ENCODE data around the gene THBS4.
"Not testable (repeated sequence)": the region's sequence is repeated elsewhere in the genome, so short reads cannot be mapped to it uniquely, and the experiment has no call there.

The THBS4 gene

DNA sequence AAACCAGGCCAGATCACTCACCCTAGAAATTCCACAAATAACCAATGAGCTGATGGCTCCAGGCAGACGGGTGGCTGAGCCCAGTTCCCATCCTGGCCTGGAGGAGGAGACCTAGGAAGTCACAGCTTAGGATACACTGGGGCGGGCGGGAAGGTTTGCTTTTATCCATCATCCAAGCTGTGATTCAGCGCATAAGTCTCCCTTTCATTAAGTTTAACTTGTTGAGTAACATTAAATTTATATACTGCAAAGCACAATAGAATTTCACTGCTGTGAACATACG lies 55.7 kb downstream of the THBS4 start:
- TF ChIP-seq, protein P1, sequence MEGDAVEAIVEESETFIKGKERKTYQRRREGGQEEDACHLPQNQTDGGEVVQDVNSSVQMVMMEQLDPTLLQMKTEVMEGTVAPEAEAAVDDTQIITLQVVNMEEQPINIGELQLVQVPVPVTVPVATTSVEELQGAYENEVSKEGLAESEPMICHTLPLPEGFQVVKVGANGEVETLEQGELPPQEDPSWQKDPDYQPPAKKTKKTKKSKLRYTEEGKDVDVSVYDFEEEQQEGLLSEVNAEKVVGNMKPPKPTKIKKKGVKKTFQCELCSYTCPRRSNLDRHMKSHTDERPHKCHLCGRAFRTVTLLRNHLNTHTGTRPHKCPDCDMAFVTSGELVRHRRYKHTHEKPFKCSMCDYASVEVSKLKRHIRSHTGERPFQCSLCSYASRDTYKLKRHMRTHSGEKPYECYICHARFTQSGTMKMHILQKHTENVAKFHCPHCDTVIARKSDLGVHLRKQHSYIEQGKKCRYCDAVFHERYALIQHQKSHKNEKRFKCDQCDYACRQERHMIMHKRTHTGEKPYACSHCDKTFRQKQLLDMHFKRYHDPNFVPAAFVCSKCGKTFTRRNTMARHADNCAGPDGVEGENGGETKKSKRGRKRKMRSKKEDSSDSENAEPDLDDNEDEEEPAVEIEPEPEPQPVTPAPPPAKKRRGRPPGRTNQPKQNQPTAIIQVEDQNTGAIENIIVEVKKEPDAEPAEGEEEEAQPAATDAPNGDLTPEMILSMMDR (IDR thresholded peaks at IDR 0.05; ENCODE audit: borderline replicate concordance, insufficient read depth, low read depth, low read length) = no peak
- H3K4me3 ChIP-seq (ENCODE audit: low read depth, low read length) = no peak overlapping the region

- TF ChIP-seq, protein P1 (IDR thresholded peaks at IDR 0.05; ENCODE audit: borderline replicate concordance, insufficient read depth, low read depth, low read length) = peak; percentile 34; the same call in 1 of the 2 replicates
- H3K4me3 ChIP-seq (ENCODE audit: low read depth, low read length) = not testable (repeated sequence)
Observed at GRCh38 chr5:80091792-80092192, 56.6 kb downstream of the THBS4 start.

DNA sequence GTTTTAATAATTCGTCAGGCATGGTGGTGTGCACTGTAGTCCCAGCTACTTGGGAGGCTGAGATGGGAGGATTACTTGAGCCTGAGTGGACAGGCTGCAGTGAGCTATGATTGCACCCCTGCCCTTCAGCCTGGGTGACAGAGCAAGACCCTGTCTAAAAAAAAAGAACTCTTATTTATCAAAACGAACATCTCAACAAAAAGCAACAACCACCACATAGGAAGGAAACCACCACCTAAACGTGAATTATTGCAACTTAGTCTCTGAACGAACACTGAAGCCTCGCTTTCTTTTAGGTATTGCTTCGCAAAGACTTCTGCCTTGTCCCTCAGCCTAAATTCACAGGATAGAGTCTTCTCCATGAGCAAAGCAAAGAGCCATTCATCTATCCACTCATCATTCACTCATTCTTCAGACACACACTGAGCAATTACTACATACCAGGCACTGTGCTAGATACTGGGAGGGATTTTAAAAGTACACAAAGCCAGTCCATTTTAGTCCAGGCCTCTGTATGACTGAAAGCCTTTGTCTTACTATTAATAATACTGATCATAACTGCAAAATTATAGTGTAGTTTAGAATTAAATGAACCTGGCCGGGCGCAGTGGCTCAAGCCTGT lies 57.4 kb downstream of the THBS4 start:
- TF ChIP-seq, protein P1 (IDR thresholded peaks at IDR 0.05; ENCODE audit: borderline replicate concordance, insufficient read depth, low read depth, low read length) = no peak
- no peak overlapping the region for H3K4me3 ChIP-seq (ENCODE audit: low read depth, low read length)

DNA sequence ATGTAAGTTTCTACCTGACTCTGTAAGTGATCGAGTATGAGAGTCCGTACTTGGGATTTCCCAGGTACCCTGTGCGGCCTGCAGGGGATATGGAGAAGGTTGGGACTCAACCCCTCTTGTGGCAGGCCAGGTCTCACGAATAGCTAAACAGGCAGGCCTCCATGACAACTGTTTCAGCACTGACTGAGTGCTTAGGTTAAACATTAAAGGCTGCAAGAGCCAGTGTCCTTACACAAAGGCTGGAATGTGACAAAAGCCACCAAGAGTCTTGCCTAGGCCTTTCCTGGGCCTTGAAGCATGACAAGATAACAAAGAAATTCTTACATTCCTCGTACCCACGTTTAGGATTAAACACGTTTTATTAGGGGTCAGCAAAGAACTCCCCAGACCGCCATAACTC lies 58.6 kb downstream of the THBS4 start:
- no peak overlapping the region for H3K4me3 ChIP-seq (ENCODE audit: low read depth, low read length)
- TF ChIP-seq, protein P1 (IDR thresholded peaks at IDR 0.05; ENCODE audit: borderline replicate concordance, insufficient read depth, low read depth, low read length) = no peak

GRCh38 chr5:80094236-80094738 lies 59.1 kb downstream of the THBS4 start:
- TF ChIP-seq, protein P1 (IDR thresholded peaks at IDR 0.05; ENCODE audit: borderline replicate concordance, insufficient read depth, low read depth, low read length) = no peak
- H3K4me3 ChIP-seq (ENCODE audit: low read depth, low read length) = no peak overlapping the region

DNA sequence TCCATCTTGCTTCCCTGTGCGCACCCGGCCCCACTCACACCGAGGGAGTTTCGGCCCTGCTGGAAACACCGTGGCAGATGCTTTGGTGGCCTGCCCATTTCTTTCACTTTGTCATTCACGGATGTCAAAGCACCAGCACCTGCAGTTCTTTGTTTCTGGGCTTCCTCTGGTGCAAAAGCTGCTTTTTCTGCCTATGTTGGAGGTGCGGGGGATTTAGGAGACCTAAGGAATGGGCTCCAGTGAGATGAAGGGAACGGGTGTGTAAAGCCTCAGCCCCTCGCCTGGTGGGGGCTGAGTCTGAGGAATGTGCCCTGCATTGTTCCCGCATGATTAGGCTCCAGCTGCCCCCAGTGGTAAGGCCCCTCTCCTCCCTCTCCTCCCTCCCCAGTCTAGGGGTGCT lies 62.3 kb downstream of the THBS4 start:
- H3K4me3 ChIP-seq (ENCODE audit: low read depth, low read length) = no peak overlapping the region
- TF ChIP-seq, protein P1 (IDR thresholded peaks at IDR 0.05; ENCODE audit: borderline replicate concordance, insufficient read depth, low read depth, low read length) = no peak

- TF ChIP-seq, protein P1 (IDR thresholded peaks at IDR 0.05; ENCODE audit: borderline replicate concordance, insufficient read depth, low read depth, low read length) = no peak
- H3K4me3 ChIP-seq (ENCODE audit: low read depth, low read length) = no peak overlapping the region
Observed at GRCh38 chr5:80101993-80102392, 66.8 kb downstream of the THBS4 start.
